NCI-H2227 treated with DMSO at 0.1 percent for 48 hours (cell line): ENCODE results near the gene PBX1.

ENCODE experiments used
- DNase-seq: peaks from one replicate; lab custom pipeline; 2025; lab: John Stamatoyannopoulos, UW

The PBX1 gene

GRCh38 chr1:164780863-164781262 is 221.9 kb downstream of the PBX1 start:
- DNase-seq, result no peak

GRCh38 chr1:164781972-164782371 is 223.0 kb downstream of the PBX1 start:
- no peak for DNase-seq

GRCh38 chr1:164783778-164784555 is 225.0 kb downstream of the PBX1 start:
- no peak for DNase-seq

- no peak for DNase-seq
Observed at GRCh38 chr1:164784960-164785359, 226.0 kb downstream of the PBX1 start.

- no peak for DNase-seq
Observed at GRCh38 chr1:164785841-164786534, 227.0 kb downstream of the PBX1 start.

GRCh38 chr1:164786980-164787833 is 228.2 kb downstream of the PBX1 start:
- peak; percentile 89 for DNase-seq

- peak; percentile 79 for DNase-seq
Observed at GRCh38 chr1:164787834-164788231, 228.8 kb downstream of the PBX1 start.

GRCh38 chr1:164790081-164790480 is 231.1 kb downstream of the PBX1 start:
- DNase-seq, result no peak

GRCh38 chr1:164792410-164793004 is 233.5 kb downstream of the PBX1 start:
- no peak for DNase-seq

- DNase-seq, result no peak
Observed at GRCh38 chr1:164794356-164794755, 235.4 kb downstream of the PBX1 start.

- DNase-seq, result no peak
Observed at GRCh38 chr1:164796916-164797315, 237.9 kb downstream of the PBX1 start.

GRCh38 chr1:164801246-164801731 is 242.3 kb downstream of the PBX1 start:
- no peak for DNase-seq

GRCh38 chr1:164801791-164802502 is 243.0 kb downstream of the PBX1 start:
- DNase-seq, result no peak

- DNase-seq, result no peak
Observed at GRCh38 chr1:164802529-164803282, 243.7 kb downstream of the PBX1 start.

GRCh38 chr1:164803366-164803765 is 244.4 kb downstream of the PBX1 start:
- DNase-seq, result no peak

GRCh38 chr1:164804366-164804765 is 245.4 kb downstream of the PBX1 start:
- DNase-seq, result no peak

GRCh38 chr1:164805399-164805798 is 246.4 kb downstream of the PBX1 start:
- DNase-seq, result no peak

GRCh38 chr1:164806531-164806930 is 247.5 kb downstream of the PBX1 start:
- DNase-seq, result no peak

- DNase-seq, result no peak
Observed at GRCh38 chr1:164813776-164814175, 254.8 kb downstream of the PBX1 start.

- no peak for DNase-seq
Observed at GRCh38 chr1:164821648-164822047, 262.7 kb downstream of the PBX1 start.
